SK-N-SH treated with all-trans-retinoic acid at 6 μM for 48 hours (cell line): ENCODE data around the gene C1R.

Experiments used
- ARNTL ChIP-seq: fragments of 450-650 bp; formaldehyde crosslinking; IDR thresholded peaks from 2 replicates; pipeline ENCODE4 v1.5.0; 2020; ENCODE audit warnings: low read depth, mild to moderate bottlenecking, moderate library complexity, borderline replicate concordance
- ZFP3 ChIP-seq: fragments of 250-450 bp; sonication (Bioruptor Pico); IDR thresholded peaks from 2 replicates; pipeline ENCODE4 v1.5.0; 2020; ENCODE audit warnings: mild to moderate bottlenecking, moderate library complexity
- ZNF8 ChIP-seq: fragments of 450-650 bp; formaldehyde crosslinking; IDR thresholded peaks from 2 replicates; pipeline ENCODE4 v1.5.0; 2020; ENCODE audit warnings: mild to moderate bottlenecking, moderate library complexity
- TF ChIP-seq, protein P1 (sequence below): fragments of 250-450 bp; sonication (Bioruptor Pico); IDR thresholded peaks from 2 replicates; pipeline ENCODE4 v1.8.0; 2020; ENCODE audit warnings: mild to moderate bottlenecking, moderate library complexity, borderline replicate concordance
- TF ChIP-seq, protein P2 (sequence below): fragments of 250-450 bp; sonication (Bioruptor Pico); IDR thresholded peaks from 2 replicates; pipeline ENCODE4 v1.5.0; 2020; ENCODE audit warnings: mild to moderate bottlenecking, moderate library complexity
- TF ChIP-seq, protein P3 (sequence below): fragments of 250-450 bp; sonication (Bioruptor Pico); IDR thresholded peaks from 2 replicates; pipeline ENCODE4 v1.5.1; 2020; ENCODE audit warnings: low read depth, mild to moderate bottlenecking, moderate library complexity
- TF ChIP-seq, protein P4 (sequence below): fragments of 250-450 bp; sonication (Bioruptor Pico); IDR thresholded peaks from 2 replicates; pipeline ENCODE4 v1.5.1; 2021; ENCODE audit warnings: mild to moderate bottlenecking, moderate library complexity

DNA sequence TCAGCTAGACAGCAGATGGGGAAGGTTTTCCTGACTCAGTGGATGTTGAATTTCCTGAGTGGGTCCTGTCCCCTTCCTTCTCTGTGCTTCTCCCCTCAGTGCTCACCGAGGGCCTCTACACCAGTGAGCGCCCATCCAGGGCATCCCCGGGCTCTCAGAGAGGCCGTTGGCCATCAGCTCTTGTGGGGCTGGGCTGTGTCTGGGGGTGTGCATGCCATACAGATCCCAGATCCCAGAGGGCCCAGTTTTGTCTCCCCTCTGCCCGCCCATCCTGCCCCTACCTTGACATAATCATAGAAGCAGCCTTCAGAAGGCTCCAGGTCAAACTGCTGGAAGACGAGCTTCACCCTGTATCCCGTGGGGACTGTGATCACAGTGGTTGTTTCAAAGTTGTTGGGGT, 1.1 kb downstream of the C1R start:
- no peak for TF ChIP-seq ZFP3 (CRISPR knock-in tag)
- TF ChIP-seq, protein P1, sequence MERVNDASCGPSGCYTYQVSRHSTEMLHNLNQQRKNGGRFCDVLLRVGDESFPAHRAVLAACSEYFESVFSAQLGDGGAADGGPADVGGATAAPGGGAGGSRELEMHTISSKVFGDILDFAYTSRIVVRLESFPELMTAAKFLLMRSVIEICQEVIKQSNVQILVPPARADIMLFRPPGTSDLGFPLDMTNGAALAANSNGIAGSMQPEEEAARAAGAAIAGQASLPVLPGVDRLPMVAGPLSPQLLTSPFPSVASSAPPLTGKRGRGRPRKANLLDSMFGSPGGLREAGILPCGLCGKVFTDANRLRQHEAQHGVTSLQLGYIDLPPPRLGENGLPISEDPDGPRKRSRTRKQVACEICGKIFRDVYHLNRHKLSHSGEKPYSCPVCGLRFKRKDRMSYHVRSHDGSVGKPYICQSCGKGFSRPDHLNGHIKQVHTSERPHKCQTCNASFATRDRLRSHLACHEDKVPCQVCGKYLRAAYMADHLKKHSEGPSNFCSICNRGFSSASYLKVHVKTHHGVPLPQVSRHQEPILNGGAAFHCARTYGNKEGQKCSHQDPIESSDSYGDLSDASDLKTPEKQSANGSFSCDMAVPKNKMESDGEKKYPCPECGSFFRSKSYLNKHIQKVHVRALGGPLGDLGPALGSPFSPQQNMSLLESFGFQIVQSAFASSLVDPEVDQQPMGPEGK (CRISPR knock-in tag): no peak
- TF ChIP-seq, protein P2, sequence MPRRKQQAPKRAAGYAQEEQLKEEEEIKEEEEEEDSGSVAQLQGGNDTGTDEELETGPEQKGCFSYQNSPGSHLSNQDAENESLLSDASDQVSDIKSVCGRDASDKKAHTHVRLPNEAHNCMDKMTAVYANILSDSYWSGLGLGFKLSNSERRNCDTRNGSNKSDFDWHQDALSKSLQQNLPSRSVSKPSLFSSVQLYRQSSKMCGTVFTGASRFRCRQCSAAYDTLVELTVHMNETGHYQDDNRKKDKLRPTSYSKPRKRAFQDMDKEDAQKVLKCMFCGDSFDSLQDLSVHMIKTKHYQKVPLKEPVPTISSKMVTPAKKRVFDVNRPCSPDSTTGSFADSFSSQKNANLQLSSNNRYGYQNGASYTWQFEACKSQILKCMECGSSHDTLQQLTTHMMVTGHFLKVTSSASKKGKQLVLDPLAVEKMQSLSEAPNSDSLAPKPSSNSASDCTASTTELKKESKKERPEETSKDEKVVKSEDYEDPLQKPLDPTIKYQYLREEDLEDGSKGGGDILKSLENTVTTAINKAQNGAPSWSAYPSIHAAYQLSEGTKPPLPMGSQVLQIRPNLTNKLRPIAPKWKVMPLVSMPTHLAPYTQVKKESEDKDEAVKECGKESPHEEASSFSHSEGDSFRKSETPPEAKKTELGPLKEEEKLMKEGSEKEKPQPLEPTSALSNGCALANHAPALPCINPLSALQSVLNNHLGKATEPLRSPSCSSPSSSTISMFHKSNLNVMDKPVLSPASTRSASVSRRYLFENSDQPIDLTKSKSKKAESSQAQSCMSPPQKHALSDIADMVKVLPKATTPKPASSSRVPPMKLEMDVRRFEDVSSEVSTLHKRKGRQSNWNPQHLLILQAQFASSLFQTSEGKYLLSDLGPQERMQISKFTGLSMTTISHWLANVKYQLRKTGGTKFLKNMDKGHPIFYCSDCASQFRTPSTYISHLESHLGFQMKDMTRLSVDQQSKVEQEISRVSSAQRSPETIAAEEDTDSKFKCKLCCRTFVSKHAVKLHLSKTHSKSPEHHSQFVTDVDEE (CRISPR knock-in tag): no peak
- TF ChIP-seq, protein P3, sequence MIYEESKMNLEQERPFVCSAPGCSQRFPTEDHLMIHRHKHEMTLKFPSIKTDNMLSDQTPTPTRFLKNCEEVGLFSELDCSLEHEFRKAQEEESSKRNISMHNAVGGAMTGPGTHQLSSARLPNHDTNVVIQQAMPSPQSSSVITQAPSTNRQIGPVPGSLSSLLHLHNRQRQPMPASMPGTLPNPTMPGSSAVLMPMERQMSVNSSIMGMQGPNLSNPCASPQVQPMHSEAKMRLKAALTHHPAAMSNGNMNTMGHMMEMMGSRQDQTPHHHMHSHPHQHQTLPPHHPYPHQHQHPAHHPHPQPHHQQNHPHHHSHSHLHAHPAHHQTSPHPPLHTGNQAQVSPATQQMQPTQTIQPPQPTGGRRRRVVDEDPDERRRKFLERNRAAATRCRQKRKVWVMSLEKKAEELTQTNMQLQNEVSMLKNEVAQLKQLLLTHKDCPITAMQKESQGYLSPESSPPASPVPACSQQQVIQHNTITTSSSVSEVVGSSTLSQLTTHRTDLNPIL (CRISPR knock-in tag): no peak
- no peak for TF ChIP-seq ARNTL (CRISPR knock-in tag)
- TF ChIP-seq ZNF8 (CRISPR knock-in tag): no peak
- TF ChIP-seq, protein P4, sequence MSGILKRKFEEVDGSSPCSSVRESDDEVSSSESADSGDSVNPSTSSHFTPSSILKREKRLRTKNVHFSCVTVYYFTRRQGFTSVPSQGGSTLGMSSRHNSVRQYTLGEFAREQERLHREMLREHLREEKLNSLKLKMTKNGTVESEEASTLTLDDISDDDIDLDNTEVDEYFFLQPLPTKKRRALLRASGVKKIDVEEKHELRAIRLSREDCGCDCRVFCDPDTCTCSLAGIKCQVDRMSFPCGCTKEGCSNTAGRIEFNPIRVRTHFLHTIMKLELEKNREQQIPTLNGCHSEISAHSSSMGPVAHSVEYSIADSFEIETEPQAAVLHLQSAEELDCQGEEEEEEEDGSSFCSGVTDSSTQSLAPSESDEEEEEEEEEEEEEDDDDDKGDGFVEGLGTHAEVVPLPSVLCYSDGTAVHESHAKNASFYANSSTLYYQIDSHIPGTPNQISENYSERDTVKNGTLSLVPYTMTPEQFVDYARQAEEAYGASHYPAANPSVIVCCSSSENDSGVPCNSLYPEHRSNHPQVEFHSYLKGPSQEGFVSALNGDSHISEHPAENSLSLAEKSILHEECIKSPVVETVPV (CRISPR knock-in tag): no peak
